GM19239 (cell line): Measurements from ENCODE around the gene LDLRAD3.
"Not testable (repeated sequence)": the region's sequence is repeated elsewhere in the genome, so short reads cannot be mapped to it uniquely, and the experiment has no call there.

Source experiments
- DNase-seq: peaks from one replicate; pipeline ENCODE4 v3.0.0; 2011; ENCODE audit warnings: low spot score; ENCODE audit not compliant: insufficient read length
- FAIRE-seq: peaks from 2 replicates; lab custom pipeline; 2011; peaks lifted over from hg19 to GRCh38; lab: Jason Lieb, UNC

The LDLRAD3 gene

DNA sequence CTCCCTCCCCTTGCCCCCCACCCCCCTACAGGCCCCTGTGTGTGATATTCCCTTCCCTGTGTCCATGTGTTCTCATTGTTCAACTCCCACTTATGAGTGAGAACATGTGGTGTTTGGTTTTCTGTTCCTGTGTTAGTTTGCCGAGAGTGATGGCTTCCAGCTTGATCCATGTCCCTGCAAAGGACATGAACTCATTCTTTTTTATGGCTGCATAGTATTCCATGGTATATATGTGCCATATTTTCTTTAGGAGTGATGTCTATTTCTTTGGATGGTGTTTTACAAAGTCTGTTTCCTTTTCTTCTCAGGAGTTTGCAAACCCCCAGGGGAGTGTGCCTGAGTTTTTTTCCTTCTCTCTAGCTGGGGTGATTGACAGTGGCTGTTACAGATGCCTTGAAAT lies 69.6 kb downstream of the LDLRAD3 start:
- FAIRE-seq, DNase-seq: not testable (repeated sequence)

DNA sequence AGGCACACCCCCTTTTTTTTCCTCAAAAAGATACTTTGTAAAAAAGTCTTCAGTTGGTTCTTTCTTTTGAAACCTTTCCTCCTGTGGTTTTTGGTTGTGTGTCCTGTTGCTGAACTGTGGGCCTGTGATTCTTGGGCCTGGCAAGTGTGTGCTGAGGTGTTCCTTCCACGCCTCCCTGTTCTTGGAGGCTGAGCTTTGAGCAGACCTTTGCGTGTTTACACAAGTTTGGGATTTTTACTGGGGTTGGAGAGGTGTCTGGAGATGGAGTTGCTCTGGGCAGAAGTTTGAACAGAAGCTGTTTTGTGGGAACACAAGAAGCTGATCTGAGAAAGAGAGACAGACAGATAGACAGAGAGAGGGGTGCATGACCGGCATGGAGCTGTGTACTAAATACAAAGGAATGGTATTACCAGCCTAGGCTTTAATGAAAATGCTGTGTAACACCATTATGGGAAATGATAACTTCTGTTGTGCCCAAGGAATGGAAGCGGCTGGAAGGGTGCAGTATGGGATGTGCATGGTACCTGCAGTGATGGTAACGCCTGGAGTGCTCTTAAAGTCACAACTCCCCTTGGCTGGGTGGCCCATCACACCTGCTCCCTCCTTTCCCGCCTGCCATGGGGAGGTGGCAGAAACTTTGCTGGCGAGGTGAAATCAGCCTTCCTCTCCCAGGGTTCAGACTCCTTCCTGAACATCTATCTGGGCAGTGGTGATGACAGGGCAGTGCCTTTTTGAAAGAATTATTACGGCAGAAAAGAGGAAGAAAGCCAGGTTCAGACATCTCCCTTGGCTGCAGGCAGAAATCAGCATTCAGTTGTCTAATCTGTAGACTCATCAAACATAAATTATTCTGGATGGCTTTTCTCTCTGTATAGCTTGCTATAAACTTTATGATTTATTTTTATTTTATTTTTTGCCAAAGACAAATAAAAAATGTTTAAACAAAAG lies 70.4 kb downstream of the LDLRAD3 start:
- DNase-seq: no peak
- FAIRE-seq: no peak

DNA sequence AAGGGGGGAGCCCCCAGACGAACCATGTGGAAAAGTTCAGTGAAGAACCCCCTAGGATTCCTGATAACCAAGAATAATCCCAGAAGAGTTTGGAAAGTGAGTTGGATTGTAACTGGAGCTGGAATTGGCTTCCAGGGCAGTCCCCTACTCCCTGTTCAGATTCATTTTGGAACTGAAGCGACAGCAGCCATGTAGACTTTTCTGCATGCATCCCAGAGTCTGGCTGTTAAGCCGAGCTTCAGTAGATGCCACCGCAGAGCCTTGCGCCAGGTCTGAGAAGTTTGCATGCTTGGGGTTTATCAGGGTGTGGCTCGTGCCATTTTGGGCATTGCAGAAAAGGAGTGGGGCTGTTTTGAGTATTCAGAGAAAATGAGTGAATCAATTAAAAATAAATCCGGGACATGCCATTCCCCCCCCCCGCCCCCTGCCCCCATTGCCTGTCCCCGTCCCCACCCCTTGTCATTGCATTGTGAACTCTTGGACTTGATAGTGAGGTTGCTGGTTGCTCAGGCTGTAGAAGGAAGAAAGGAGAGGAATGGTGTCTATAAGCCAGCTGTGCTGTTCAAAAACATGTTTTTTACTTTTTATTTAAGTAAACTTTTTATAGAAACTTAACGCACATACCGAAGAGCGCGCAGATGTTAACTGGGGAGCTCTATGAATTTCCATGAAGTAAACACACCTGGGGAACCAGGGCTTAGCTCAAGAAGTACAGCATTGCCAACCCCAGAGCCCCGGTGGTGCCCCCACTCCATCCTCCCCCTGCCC lies 71.2 kb downstream of the LDLRAD3 start:
- no peak for DNase-seq
- FAIRE-seq: no peak

DNA sequence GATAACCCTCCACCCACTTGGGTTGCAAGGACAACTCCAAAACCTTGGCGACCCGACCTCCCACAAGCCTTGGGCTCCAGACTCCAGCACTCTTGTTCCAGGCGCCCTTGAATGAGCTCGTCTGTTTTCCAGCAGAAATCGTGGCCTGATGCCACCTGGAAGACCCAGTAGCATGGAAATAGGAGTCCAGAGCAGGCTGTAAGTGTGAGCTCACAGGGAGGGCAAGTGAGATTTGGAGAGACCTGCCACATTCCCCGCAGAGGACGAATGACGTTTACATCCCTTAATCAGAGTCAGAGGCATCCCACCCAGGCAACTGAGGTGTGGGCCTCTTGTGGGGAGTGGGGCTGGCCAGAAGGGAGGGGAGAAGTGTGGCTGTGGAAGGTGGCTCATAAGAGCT lies 71.9 kb downstream of the LDLRAD3 start:
- no peak for FAIRE-seq
- DNase-seq: no peak

DNA sequence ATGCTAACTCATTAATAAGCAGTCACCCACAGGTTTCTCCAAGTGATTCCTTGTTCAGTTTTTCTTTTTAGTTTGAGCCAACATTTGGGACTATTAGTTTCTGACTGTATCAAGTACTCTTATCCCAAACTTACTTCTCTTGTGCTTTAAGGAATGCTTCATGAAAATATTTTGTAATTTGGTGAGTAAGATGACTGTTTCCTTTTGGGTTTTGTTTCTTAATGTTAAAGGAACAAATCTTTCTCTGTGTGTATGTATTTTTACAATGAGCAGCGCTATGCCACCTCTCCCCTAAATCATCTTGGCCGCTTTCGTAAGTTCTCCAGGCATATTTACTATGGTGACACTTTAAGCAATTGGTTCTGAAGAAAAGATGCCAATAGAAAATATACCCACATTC lies 72.4 kb downstream of the LDLRAD3 start:
- FAIRE-seq: no peak
- DNase-seq: no peak

DNA sequence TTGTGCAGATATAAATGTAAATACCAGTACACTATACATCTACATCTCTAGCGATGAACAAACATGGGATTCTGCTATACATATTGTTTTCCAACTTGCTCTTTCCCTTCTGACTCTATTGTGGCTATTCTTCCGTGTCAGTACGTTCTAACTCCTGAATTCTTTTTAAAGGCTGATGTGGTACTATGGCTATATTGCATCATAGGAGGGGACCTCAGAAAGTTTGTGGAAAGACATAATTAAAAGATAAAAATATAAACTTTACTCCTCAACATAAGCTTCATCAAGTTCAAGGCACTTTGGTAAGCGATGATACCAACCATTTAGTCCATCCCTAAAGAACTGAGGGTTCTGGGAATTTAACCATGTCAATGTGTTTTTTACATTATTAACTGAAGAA lies 72.8 kb downstream of the LDLRAD3 start:
- no peak for FAIRE-seq

DNA sequence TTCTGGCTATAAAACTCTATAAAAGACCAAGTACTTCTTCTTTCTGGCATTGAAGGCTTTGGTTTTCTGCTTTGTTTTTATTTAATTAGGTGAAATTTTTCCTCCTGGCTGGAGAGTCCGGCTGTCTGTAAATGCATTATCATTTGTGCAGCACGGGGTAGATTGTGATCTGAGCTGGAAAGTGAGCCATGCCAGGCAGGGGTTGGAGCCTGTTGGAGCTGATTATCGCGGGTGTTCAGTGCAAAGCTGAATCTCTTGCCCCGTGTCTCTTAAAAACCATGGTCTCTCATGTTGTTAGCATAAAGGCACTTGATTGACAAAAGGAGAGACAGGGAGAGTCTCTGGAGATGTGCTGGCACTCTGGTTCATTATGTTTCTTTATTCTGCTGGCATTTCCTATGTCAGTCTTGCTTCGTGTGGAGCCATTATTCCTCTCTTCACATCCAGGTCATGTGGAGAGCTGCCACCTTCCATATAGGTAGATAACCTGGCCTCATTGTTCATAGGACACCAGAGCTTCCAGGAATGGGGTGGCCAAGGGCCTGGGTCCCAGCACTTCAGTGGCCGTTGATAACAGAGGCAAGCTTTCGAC lies 75.2 kb downstream of the LDLRAD3 start:
- FAIRE-seq (no peak), DNase-seq (no peak)

More for the DNA sequence above, 72.8 kb downstream of the LDLRAD3 start:
- no peak for DNase-seq

DNA sequence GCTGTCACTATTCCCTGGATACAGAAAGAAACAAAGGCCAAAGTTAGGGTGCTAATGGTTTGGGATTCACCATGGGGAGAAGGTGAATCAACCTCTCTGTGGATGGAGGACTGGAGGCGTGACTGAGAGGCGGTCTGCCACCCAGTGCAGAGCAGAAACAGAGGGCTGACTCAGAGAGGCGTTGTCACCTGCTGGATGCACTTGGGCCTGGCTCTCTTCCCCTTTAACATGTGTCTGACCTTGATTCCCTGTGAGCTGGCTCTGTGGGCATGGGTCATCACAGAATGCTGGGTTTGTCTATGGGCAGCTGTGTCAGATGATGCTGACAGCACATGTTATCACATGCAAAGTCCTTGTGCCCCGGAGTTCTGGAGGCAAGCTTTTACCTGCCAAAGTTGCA lies 75.9 kb downstream of the LDLRAD3 start:
- FAIRE-seq (no peak), DNase-seq (no peak)

DNA sequence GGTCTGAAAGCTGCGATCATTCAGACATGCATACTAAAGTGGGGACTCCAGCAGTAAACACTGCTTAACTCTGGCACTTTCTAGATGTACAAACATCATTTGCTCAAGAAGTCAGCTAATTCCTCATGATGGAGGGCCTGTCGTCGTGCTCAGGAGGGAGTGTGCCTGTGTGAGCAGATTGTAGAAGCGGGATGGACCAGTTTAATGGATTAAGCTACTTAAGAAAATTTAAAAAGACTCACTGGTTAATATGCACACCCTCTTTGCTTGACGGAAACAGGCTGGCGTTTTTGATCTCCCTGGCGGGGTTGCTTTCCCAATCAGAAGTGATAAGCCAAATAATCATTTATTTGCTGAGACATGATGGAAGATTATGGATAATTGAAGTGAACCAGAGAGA lies 79.0 kb downstream of the LDLRAD3 start:
- no peak for FAIRE-seq

DNA sequence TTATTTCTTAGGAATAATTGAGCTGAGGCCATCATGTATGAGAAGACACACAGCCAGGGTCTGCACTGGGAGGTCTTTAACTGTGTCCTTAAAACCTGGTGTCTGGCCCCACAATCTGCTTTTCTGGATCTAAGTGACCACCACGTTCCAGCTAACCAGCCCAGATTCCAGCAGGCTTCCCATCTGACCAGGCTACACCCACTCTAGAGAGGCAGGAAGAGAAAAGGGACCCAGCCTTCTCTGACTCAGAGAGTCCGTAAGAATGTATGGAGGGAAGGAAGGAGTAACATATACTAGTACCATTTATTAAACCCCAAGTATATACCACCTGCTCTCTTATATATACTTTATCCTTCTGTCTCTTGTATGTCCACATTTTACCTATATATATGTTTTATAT lies 80.1 kb downstream of the LDLRAD3 start:
- DNase-seq (no peak), FAIRE-seq (no peak)

More for the DNA sequence above, 79.0 kb downstream of the LDLRAD3 start:
- DNase-seq: no peak

DNA sequence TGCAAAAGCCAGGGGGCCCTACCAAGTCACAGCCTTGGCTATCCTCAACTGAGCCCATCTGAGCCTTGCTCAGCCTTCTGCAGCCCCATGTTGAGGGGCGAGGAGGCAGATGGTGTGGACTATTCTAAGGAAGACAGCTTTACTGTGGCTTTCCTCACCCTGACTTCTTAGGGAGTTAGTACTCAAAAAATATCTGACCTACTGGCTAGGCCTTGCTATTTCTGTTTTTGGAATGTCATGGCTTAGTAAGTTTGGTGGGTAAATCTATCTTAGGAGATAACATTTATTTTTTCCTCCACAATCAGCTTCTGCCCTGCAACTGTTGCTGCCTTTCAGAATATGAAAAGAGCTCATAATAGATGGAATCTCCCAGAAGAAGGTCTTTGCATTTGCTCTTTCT lies 80.9 kb downstream of the LDLRAD3 start:
- DNase-seq (no peak), FAIRE-seq (no peak)

DNA sequence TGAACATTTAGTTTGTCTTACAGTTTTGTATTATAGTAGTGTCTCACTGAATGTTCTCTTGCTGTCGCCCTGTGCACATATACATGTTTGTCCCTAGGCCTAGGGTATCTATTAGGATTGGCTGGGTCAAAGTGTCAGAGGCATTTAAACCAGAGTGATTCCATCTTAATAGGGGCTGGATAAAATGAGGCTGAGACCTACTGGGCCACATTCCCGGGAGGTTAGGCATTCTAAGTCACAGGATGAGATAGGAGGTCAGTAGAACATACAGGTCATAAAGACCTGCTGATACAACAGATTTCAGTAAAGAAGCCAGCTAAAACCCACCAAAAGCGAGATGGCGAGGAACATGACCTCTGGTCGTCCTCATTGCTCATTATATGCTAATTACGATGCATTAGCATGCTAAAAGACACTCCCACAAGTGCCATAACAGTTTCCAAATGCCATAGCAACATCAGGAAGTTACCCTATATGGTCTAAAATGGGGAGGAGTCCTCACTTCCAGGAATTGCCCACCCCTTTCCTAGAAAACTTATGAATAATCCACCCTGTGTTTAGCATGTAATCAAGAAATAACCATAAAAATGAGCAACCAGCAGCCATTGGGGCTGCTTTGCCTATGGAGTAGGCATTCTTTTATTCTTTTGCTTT lies 82.6 kb downstream of the LDLRAD3 start:
- DNase-seq (no peak), FAIRE-seq (no peak)

DNA sequence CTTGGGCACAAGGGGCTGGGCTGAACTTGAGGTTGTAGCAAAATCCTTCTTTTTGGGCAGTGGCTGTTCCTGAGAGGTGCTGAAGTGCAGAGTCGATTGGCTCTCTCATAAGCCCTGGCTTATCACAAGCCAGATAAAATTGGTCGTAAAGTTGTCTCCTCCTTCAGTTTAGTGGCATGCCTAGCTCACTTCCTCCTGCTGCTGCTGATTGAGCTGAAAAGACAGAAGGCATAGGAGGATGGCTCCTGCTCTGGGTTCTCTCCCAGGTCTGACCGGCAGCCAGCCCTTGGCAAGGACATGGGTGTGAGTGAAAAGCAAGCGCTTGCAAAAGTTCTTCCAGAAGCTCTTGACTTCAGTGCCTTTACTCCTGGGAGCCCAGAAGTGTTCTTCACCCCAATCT lies 83.9 kb downstream of the LDLRAD3 start:
- DNase-seq: no peak
- no peak for FAIRE-seq

DNA sequence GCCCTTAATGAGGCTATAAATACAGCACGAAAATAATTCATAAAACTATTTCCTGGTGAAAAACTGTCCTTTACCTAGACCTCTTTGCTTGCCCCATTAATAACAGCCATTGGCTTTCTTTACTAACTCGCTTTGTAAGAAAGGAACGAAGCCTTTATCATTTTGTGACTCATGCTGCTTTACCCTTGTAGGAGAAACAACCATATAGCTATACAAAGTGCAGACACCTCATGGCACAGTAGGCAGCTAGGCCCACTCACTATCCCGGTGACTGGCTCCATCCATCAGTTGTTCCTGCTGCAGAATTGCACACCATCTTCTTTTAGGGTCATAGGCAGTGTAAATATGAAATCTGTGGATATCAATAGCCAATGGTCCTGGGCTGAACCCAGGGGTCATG lies 85.8 kb downstream of the LDLRAD3 start:
- FAIRE-seq: no peak
- no peak for DNase-seq

DNA sequence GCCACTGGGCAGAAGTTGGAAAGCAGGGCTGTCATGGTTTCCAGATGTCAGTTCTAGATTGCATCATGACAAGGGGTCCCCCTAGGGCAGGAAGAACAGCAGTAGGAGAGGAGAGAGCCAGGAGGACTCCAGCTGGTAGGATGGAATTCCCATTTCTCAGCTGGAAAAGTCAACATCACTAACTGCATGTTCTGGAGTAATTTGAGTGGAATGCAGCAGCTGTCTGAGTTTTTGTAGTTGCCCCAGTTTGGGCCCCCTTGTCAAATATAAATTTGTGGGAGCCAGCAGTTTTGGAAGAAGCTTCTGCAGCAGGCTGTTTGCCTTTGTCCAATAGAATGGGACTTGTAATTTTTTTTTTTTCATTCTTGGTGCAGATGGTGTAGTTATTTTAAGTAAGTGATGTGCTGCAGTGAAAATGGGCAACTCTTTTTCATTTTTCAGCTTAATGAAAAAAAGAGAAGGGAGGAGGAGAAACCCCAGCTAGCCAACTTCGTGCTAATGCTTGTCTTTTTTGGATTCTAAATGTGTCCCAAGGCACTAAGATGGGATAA lies 86.9 kb downstream of the LDLRAD3 start:
- DNase-seq (no peak), FAIRE-seq (no peak)

DNA sequence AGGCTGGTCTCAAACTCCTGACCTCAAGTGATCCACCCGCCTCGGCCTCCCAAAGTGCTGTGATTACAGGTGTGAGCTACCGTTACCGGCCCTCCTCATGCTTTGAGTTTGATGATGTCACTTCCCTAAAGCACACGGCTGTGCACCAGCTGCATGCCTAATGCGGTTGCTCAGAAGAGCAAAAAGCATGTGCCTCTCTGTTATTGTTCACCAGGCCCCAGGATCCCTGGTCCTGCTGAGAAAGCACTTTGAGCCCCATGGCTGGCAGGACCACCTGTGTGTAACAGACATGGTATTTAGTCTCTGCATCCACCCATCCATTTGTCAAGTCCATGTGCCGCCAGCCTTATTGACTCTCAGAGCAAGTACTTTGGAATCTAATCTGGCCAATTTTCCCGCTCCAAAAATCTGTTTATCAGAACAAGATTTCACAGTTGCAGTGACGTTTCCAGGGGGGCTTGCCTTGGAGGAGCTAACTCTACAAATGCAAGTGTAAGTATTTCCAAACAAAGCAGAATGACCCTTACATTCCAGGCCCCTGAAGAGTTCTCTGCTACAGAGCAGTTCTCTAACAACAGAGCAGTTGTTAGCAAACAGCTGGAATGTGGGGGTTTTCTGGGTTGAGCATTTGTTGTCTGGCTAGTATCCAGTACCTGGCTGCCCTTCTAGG lies 89.4 kb downstream of the LDLRAD3 start:
- DNase-seq: no peak
- FAIRE-seq: no peak

DNA sequence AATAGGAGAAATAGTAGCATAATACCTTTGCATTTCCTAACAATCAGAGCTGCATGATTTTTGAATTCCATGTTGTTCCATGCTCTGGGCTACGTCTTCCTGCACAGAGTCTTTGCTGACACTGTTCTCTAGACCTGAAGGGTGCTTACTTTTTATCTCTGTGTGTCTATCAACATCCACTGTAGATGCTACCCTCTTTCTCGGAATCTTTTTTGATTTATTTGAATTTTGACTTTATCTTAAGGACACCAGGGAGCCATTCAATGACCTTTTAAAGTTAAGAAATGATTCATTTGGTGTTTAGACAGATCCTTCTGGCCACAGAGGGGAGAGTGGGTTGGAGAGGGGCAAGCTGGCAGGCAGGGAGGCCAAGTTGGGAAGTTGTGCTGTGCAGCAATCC lies 90.1 kb downstream of the LDLRAD3 start:
- DNase-seq: no peak
- no peak for FAIRE-seq

DNA sequence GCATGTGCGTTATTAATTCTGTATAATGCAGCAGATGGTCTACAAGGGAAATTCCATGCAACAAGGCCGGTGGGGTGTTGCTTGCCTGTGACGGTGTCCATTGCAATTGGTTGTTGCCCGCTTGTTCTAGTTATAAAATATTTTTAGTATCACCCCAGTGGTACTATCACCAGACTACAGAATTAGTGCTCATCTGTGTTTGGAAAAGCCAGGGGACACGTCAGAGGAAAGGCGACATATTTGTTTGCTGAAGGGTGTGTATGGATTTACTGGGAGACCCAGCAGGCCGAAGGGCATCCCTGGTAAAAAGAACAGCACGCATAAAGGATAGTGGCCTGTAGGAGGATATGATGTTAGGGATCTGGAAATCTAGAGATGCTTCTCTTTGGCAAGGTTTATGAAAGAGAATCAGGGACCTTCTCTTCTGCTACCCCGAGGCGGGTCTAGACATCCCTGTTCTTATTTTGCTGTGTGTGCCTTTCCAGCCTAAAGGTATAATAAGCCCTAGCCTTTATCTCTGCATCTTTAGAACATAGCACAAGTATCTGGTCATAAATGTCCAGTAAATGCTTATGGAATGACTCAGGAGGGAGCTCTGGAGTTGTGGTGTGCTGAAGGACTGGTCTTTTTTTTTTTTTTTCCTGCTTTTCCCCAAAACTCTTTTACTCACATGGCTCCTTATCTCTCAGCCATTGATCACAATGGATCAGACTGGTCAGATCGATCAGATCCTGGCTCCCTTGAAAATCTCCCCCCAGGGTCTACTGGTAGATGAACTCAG lies 90.9 kb downstream of the LDLRAD3 start:
- no peak for DNase-seq
- FAIRE-seq: no peak

DNA sequence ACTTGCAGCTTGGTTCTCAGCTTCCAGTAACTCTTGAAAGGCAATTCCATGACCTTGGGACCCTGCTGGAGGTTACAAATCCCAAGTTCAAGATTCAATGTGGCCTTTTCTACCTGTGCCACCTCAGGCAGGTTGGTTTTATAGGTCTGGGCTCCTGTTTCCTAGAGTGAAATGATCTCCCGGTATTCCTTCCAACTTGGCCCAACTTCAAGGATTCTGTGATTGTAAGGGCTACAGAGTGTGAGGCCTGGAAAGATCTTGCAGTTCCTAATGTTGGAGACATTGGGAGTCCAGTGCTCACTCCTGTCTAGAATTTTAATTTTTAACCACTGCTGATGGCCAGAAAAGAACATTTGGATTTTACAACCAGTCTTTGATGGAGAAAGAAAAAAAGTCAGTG lies 91.6 kb downstream of the LDLRAD3 start:
- no peak for DNase-seq

More for the DNA sequence above, 91.6 kb downstream of the LDLRAD3 start:
- no peak for FAIRE-seq
